IMR-90 (cell line): ENCODE results near the gene MRPL21.

Experiments used
- POLR2A ChIP-seq: IDR thresholded peaks from 2 replicates; pipeline ENCODE4 v1.6.1; 2012; ENCODE audit warnings: mild to moderate bottlenecking, low read depth, low read length
- TF ChIP-seq, protein P1 (sequence below): conservative IDR thresholded peaks from 2 replicates; pipeline ENCODE4 v1.5.1; 2012; ENCODE audit warnings: mild to moderate bottlenecking, low read depth, low read length, improper control_type of control experiment

DNA sequence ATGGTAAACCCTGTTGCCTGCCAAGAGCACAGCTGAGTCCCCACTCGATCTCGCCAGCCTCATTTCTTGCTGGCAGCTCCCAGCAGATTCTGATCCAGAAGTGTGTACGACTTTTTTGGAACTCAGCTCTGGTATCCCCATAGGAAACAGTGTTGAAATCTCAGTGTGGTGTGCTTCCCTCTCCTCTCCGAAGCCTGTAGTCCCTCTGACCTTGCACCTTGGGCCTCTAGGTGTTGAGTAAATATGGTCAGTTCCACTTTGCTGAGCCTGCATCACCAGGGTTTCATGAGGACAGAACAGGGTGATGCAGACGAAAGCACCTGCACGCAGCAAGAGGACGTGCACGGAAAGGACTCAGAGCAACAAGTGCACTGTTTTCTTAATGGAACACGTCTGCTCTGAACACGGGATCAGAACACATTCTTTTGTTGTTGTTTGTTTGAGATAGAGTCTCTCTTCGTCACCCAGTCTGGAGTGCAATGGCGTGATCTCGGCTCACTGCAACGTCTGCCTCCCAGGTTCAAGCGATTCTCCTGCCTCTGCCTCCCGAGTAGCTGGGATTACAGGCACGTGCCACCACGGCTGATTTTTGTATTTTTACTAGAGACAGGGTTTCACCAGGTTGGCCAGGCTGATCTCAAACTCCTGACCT, 58.2 kb downstream of the MRPL21 start:
- TF ChIP-seq, protein P1, sequence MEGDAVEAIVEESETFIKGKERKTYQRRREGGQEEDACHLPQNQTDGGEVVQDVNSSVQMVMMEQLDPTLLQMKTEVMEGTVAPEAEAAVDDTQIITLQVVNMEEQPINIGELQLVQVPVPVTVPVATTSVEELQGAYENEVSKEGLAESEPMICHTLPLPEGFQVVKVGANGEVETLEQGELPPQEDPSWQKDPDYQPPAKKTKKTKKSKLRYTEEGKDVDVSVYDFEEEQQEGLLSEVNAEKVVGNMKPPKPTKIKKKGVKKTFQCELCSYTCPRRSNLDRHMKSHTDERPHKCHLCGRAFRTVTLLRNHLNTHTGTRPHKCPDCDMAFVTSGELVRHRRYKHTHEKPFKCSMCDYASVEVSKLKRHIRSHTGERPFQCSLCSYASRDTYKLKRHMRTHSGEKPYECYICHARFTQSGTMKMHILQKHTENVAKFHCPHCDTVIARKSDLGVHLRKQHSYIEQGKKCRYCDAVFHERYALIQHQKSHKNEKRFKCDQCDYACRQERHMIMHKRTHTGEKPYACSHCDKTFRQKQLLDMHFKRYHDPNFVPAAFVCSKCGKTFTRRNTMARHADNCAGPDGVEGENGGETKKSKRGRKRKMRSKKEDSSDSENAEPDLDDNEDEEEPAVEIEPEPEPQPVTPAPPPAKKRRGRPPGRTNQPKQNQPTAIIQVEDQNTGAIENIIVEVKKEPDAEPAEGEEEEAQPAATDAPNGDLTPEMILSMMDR = no peak
- TF ChIP-seq POLR2A = no peak
